Endodermal cell (in vitro differentiated cells): ENCODE data around the gene LSAMP. TPM values are rescaled to one million over a fixed set of nuclear protein-coding genes. Genes with fewer than 3 reads are reported as not detected.

Experiments used
- DNase-seq: peaks from one replicate; pipeline ENCODE4 v3.0.0-alpha.2; 2017
- H3K27ac ChIP-seq: 2 replicates; pipeline ENCODE4 v1.5.1; 2013; ENCODE audit warnings: mild to moderate bottlenecking, low read depth, low read length, moderate library complexity
- H3K27me3 ChIP-seq: 2 replicates; pipeline ENCODE4 v1.6.1; 2013; ENCODE audit warnings: mild to moderate bottlenecking, low read length, moderate library complexity; ENCODE audit not compliant: insufficient read depth, control insufficient read depth, poor library complexity, severe bottlenecking
- H3K36me3 ChIP-seq: 2 replicates; pipeline ENCODE4 v1.7.0; 2013; ENCODE audit warnings: mild to moderate bottlenecking, low read length, moderate library complexity; ENCODE audit not compliant: control insufficient read depth, insufficient read depth
- H3K4me1 ChIP-seq: one replicate; pipeline ENCODE4 v1.7.0; 2013; ENCODE audit warnings: low read length; ENCODE audit not compliant: control insufficient read depth, insufficient read depth
- H3K4me3 ChIP-seq: 2 replicates; pipeline ENCODE4 v1.5.1; 2013; ENCODE audit warnings: mild to moderate bottlenecking, low read length, moderate library complexity
- H3K9ac ChIP-seq: 2 replicates; pipeline ENCODE4 v1.6.1; 2013; ENCODE audit warnings: mild to moderate bottlenecking, low read length, moderate library complexity; ENCODE audit not compliant: poor library complexity, severe bottlenecking; ENCODE audit errors: extremely low read depth
- H3K9me3 ChIP-seq: 2 replicates; pipeline ENCODE4 v1.6.1; 2013; ENCODE audit warnings: mild to moderate bottlenecking, low read length, moderate library complexity; ENCODE audit not compliant: control insufficient read depth
- H3K27ac Mint-ChIP-seq: 2 replicates; pipeline ENCODE4 v1.8.0; 2020; ENCODE audit warnings: mixed read lengths
- H3K27me3 Mint-ChIP-seq: 2 replicates; pipeline ENCODE4 v1.8.0; 2021; ENCODE audit warnings: mild to moderate bottlenecking, mixed read lengths; ENCODE audit not compliant: insufficient read depth
- H3K36me3 Mint-ChIP-seq: 2 replicates; pipeline ENCODE4 v1.8.0; 2020; ENCODE audit warnings: low read depth, mixed read lengths
- H3K4me1 Mint-ChIP-seq: 2 replicates; pipeline ENCODE4 v1.8.0; 2020; ENCODE audit warnings: mixed read lengths
- H3K4me3 Mint-ChIP-seq: 2 replicates; pipeline ENCODE4 v1.8.0; 2020; ENCODE audit warnings: mild to moderate bottlenecking, moderate library complexity, mixed read lengths
- H3K9me3 Mint-ChIP-seq: 2 replicates; pipeline ENCODE4 v1.8.0; 2020; ENCODE audit warnings: mild to moderate bottlenecking, mixed read lengths
- CTCF ChIP-seq: fragments of 200-600 bp; sonication (generic); conservative IDR thresholded peaks from 2 replicates; pipeline ENCODE4 v1.5.0; 2021; ENCODE audit warnings: antibody characterized with exemption, mild to moderate bottlenecking
- WGBS, 2 experiments: methylation state at CpG; one replicate each; pipeline versions ENCODE4 v1.1.5 to v1.1.7; 2013; ENCODE audit warnings: missing lambda C conversion rate in 2 of 2, mixed read lengths in 1 of 2; ENCODE audit not compliant: insufficient coverage in 1 of 2, insufficient read length in 1 of 2; 5-methylcytosine and 5-hydroxymethylcytosine counted together
- total RNA-seq, 2 donors: library from RNA; stranded (reverse); fragmentation: NEBNext Ultra II Directional in 1 of 2; extraction: Animal tissue kit (Norgen Biotek cat#: 25700) in 1 of 2; gene quantifications; 2 replicates in 1 of 2; 3 replicates in 1 of 2; pipeline ENCODE4 v1.2.1, GENCODE V29; 2021

LSAMP gene
- total RNA-seq, 2 donors from 2014 or later: 4.4 to 10.2 TPM

GRCh38 chr3:116253511-116253910 is 191.8 kb downstream of the LSAMP start:
- H3K27me3 Mint-ChIP-seq: peaks cover 20% of the 10 kb centered on the region
- no peak for TF ChIP-seq CTCF
- H3K9me3 Mint-ChIP-seq: no peaks in the 10 kb centered on the region

GRCh38 chr3:116247605-116248004 is 197.7 kb downstream of the LSAMP start:
- H3K27me3 Mint-ChIP-seq: peaks cover 11% of the 10 kb centered on the region
- Histone ChIP-seq H3K27ac (no peak overlapping the region), H3K27me3 (no peaks in the 10 kb centered on the region), H3K36me3 (no peaks in the 10 kb centered on the region), H3K9me3 (no peaks in the 10 kb centered on the region), H3K4me3 (no peak overlapping the region), H3K9ac (no peak overlapping the region), H3K4me1 (peaks cover 4% of the 10 kb centered on the region)
- no peak overlapping the region for H3K4me3 Mint-ChIP-seq
- no peak for DNase-seq
- H3K27ac Mint-ChIP-seq: no peak overlapping the region
- WGBS, 2 experiments: 85 to 100% methylated on average over 1 of the region's 1 CpG
- no peaks in the 10 kb centered on the region for H3K9me3 Mint-ChIP-seq
- H3K36me3 Mint-ChIP-seq: no peaks in the 10 kb centered on the region
- H3K4me1 Mint-ChIP-seq: peaks cover 20% of the 10 kb centered on the region
- TF ChIP-seq CTCF: no peak

More at GRCh38 chr3:116253511-116253910, 191.8 kb downstream of the LSAMP start:
- Histone ChIP-seq H3K36me3 (no peaks in the 10 kb centered on the region), H3K4me3 (no peak overlapping the region), H3K27ac (peak overlapping the region; percentile 27), H3K9ac (no peak overlapping the region), H3K9me3 (no peaks in the 10 kb centered on the region), H3K27me3 (no peaks in the 10 kb centered on the region), H3K4me1 (peaks cover 4% of the 10 kb centered on the region)
- H3K27ac Mint-ChIP-seq: no peak overlapping the region
- H3K4me3 Mint-ChIP-seq: no peak overlapping the region
- DNase-seq: no peak
- H3K4me1 Mint-ChIP-seq: peaks cover 32% of the 10 kb centered on the region
- no peaks in the 10 kb centered on the region for H3K36me3 Mint-ChIP-seq
- WGBS, 2 experiments: 50 to 72% methylated on average over 3 to 4 of the region's 4 CpGs

- Mint-ChIP-seq H3K27me3 (peaks cover 13% of the 10 kb centered on the region), H3K27ac (no peak overlapping the region), H3K9me3 (no peaks in the 10 kb centered on the region), H3K36me3 (no peaks in the 10 kb centered on the region), H3K4me1 (peaks cover 9% of the 10 kb centered on the region), H3K4me3 (no peak overlapping the region)
- no peak overlapping the region for H3K27ac ChIP-seq
- no peak for TF ChIP-seq CTCF
- H3K9me3 ChIP-seq: no peaks in the 10 kb centered on the region
- no peak for DNase-seq
- no peaks in the 10 kb centered on the region for H3K36me3 ChIP-seq
- peaks cover 4% of the 10 kb centered on the region for H3K4me1 ChIP-seq
- H3K27me3 ChIP-seq: no peaks in the 10 kb centered on the region
- H3K4me3 ChIP-seq: no peak overlapping the region
- no peak overlapping the region for H3K9ac ChIP-seq
- WGBS, 2 experiments: 94 to 100% methylated on average over 2 to 7 of the region's 7 CpGs
Observed at GRCh38 chr3:116246406-116246980, 198.8 kb downstream of the LSAMP start.
